Measurements from ENCODE around the gene HSDL2.

GRCh38 chr9:112352209-112352608, 27.7 kb upstream of the HSDL2 start:
- TF ChIP-seq, protein P1, sequence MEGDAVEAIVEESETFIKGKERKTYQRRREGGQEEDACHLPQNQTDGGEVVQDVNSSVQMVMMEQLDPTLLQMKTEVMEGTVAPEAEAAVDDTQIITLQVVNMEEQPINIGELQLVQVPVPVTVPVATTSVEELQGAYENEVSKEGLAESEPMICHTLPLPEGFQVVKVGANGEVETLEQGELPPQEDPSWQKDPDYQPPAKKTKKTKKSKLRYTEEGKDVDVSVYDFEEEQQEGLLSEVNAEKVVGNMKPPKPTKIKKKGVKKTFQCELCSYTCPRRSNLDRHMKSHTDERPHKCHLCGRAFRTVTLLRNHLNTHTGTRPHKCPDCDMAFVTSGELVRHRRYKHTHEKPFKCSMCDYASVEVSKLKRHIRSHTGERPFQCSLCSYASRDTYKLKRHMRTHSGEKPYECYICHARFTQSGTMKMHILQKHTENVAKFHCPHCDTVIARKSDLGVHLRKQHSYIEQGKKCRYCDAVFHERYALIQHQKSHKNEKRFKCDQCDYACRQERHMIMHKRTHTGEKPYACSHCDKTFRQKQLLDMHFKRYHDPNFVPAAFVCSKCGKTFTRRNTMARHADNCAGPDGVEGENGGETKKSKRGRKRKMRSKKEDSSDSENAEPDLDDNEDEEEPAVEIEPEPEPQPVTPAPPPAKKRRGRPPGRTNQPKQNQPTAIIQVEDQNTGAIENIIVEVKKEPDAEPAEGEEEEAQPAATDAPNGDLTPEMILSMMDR (conservative IDR thresholded peaks at IDR 0.05): no peak
- TF ChIP-seq EZH2 (IDR thresholded peaks at IDR 0.05; ENCODE audit: low read depth): no peak

Measured in PC-9 (cell line).